ENCODE measurements around the gene CCDC12.

Gene CCDC12

GRCh38 chr3:46995901-46996562 is 19.5 kb upstream of the CCDC12 start:
- no peak for DNase-seq

- DNase-seq: peak in 1 of 2 experiments; percentile 52
These were observed 18.5 kb upstream of the CCDC12 start for GRCh38 chr3:46994801-46995731.

- no peak for DNase-seq
These were observed 17.4 kb upstream of the CCDC12 start for GRCh38 chr3:46993986-46994385.

DNA sequence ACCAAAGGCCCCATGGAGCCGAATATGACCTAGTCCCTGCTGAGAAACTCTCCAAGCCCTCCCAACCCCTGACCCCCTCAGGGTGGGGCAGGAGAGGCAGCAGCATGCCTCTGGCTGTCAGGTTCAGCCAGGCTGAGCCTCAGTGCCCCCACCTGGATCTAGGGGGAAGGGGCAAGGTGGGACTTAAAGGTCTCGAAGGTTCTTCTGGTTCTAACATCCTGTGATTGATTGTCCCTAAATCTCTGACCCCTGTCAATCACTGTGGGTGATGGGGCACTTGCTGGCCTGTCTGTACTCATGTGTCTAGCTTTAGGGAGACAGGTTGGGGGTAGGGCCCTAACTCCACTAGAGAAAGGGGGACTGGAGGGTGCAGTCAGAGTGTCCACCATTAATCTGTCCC is 16.7 kb upstream of the CCDC12 start:
- DNase-seq: no peak

- no peak for DNase-seq
These were observed 15.7 kb upstream of the CCDC12 start for GRCh38 chr3:46992231-46992630.

DNA sequence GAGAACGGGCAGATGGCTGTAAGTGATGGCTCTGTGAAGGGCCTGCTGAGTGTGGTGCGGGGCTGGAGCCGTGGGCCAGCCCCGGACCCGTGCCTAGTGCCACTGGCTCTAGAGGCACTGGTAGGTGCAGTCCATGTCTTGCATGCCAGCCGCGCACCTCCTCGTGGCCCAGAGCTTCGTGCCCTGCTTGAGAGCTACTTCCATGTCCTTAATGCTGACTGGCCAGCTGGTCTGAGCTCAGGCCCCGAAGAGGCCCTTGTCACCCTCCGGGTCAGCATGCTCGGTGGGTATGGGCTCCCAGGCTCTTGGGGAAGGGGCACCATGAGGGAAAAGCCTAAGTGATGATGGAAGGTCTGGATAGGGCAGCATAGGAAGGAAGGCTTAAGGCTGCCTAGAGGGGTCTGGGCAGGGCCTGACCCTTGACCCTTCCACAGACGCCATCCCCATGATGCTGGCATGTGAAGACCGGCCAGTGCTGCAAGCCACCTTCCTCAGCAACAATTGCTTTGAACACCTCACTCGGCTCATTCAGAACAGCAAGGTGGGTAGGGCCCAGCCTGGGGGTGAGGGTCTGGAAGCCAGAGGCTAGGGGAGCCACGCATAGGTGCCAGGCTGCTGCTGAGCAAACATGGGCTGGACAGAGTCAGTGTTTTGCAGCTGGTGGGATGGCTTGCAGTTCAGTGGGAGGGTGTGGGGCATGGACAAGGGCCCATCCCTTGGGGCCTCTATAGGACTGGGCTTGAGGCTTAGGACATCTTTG is 15.0 kb upstream of the CCDC12 start:
- no peak for DNase-seq

DNA sequence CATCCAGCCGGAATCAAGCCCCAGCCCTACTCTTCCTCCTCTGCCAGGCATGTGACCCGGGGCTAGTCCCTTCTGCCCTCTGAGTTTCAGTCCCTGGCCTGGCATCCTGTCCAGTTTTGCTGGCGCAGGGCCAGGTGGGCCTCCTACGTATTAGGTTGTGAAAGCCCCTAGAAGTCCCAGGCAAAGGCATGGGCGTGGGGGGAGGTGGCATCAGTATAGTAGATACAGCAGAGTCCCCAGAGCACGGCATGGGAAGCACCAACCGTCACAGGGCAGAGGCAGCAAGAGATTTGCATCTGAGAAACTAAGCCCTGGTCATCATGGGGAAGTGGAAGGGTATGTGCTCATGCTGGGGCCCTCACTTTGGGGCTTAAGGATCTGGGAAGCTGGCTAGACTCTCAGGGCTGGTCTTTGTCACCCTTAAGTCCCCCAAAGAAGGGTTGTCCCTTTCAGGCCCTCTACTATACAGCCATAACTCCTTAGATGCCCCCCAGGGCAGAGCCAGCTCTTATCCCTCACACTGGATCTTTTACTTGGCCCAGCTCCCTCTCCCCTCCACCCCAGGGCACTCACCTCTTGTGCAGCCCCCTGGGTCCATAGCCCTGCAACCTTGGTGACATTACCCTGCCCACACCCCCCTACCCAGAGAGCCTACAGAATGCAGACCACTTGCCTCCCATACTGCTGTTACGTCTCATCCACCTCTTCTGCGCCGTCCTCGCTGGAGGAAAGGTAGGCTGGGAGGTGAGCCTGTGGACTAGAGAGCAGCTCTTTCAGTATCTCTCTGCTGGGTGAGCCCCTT is 14.2 kb upstream of the CCDC12 start:
- DNase-seq: no peak

- no peak for DNase-seq
These were observed 12.7 kb upstream of the CCDC12 start for GRCh38 chr3:46989146-46989810.

DNA sequence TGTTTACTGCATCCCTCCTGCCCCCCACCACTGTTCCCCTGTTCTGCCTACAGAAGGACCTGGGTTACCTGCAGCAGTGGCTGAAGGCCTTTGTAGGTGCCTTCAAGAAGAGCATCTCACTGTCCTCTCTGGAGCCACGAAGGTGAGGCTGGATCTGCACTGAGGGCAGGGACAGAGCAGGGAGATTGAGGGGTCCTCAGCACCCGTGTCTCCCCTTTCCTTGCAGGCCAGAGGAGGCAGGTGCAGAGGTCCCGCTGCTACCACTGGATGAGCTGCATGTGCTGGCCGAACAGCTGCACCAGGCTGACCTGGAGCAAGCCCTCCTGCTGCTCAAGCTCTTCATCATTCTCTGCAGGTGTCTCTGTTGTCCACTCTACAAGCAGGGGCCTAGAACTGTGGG is 12.1 kb upstream of the CCDC12 start:
- no peak for DNase-seq

DNA sequence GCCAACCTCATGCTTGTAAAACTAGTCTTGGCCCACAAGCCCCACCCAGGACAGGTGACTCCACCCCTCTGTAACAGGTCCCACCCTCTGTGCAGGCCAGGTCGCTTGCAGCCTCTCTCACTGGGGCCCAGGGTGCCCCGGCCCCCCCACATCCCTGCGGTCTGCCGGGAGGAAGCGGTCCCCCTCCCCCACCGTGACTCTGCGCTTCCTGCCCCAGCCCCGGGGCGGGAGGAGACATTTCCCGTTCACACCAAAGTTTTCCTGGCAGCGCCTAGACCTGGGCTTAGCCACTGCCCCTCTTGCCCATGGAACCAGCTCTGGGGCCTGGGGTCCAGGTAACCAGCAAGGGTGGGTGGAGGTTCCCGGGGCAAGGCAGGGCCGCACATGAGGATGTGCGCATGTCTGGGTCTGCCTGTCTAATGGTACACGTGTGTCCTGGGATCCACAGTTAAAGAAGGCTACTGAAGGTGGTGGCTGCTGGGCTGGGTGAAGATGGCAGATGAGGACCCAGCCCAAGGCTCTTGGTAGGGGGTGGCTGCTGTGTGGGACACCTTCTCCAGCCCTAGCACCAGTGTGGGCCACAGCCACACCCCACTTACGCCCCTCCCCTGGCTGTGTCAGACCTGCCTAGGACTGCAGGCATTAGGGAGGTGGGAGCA is 11.3 kb upstream of the CCDC12 start:
- DNase-seq: no peak

GRCh38 chr3:46987319-46987742 is 10.8 kb upstream of the CCDC12 start:
- no peak for DNase-seq

GRCh38 chr3:46986782-46987310 is 10.3 kb upstream of the CCDC12 start:
- DNase-seq: no peak

DNA sequence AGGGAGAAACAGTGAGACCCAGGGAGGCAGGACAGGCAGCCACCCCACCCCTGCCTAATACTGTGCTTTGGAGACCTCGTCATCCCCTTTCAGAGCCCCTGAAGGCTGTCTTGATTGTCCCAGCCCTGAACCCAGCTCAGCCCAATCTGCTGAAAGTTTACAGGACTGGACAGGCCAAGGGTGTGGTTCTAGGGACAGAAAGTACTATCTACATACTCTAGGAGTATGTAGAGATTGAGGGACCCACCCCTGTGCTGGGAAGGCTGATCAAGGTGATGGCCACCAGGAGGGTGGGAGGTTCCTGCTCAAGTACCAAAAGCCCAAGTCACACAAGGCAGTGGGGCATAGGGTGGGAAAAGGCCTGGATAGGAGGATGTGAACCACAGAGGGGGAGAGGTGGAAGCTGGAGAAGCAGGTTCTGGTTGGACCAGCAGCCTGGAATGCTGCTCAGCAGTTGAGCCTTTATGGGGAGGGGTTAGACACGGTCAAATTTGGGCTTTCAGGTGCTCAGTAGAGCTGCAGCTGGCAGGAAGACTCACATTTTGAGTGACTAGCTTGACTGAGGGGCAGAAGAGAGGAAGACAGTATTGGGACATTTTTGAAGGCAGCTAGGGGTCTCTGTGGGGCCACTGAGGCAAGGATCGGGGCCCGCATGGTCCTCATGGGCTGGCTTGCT is 9.6 kb upstream of the CCDC12 start:
- DNase-seq: no peak

GRCh38 chr3:46985588-46985987 is 9.0 kb upstream of the CCDC12 start:
- DNase-seq: no peak

DNA sequence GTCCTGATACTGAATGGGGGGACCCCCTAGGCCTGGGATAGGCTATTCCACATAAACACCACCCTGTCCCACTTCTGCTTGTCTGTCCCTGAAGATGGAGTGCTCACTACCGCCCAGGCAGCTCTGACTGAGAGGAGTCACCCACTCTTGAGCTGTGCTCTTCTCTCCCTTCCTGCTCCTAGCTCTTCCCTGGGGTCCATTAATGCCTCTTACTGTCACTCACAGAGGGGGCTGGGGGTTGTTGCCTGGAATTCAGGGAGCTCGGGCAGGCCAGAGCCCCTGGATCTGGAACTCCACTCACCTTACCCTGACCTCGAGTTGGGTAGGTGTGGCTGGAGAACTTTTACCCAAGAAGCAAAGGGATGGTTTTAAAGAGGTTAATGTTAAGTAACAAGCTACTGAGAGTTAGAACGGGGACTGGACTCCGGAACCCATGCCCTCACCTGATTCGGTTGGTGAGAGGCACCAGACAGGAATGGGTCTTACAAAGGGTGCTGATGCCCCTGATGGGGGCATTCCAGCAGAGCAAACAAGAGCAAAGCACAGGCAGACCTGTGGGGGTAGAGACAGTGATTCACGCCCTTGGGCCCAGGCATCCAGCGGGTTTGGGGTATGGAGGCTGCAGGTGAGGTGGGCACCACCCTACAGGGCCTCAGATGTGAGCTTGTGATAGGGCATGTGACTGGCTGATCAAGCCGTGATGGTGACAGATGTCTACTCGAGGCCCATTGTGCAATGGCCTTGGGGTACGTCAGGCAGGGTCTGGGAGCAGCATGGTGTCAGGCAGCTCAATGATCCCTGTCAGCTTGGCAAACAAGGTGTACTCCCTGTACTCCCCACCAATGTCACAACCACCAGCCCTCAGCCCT is 8.3 kb upstream of the CCDC12 start:
- no peak for DNase-seq

GRCh38 chr3:46982546-46982945 is 6.0 kb upstream of the CCDC12 start:
- no peak for DNase-seq

DNA sequence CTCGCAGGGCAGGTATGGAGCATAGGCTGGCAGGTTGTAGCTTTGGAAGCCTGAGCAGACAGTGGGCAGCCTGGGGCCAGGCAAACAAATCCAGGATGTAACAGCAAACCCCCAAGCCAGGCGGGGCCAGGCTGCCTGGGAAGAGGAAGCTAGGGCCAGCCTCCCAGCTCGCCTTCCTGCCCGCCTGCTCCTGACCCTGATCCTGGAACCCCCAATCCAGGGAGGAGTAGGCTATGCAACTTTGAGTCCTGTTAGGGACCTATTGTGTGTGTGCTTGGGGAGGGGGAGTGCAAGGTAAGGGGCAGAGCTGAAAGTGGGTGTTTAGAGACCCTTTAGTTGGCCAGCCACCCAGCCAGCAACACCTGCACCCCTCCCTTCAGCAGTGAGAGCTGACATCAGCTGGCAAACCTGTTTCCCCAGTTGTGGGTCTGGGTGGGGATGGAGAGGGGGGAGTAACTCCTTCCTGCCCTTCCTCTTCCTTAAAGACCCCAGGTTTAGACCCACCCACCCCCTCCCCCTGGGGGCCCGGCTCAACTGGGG is 5.5 kb upstream of the CCDC12 start:
- no peak for DNase-seq

- DNase-seq: no peak
These were observed 3.5 kb upstream of the CCDC12 start for GRCh38 chr3:46979958-46980497.
